ENCODE data around the gene TGM3. TPM values are rescaled to one million over a fixed set of nuclear protein-coding genes. Genes with fewer than 3 reads are reported as not detected.

TGM3 gene
- total RNA-seq, 1 experiment from 2014 or later, result not detected

DNA sequence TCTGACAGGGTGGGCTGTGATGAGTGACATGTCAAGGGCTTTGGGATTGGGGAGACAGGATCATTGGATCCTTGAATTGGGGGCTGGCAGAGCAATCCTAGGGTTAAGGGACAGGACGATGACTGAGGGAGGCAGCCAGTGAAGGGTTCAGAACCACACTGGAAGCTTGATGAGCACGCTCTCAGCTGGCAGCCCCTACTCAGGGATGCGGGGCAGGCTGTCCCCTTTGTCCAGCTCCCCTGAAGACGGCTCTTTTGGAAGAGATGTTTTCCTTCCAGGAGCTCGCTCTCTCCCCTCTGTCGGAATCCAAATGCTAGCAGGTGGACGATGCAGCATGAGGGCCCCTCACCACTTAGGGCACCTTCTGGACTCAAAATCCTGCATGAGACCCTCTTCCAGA is 8.4 kb downstream of the TGM3 start:
- ChIA-PET CTCF (no interaction called here), POLR2A (ENCODE audit: unreplicated experiment) (no interaction called here)
- no peaks in the 10 kb centered on the region for H3K4me1 ChIP-seq (replicated peaks; ENCODE audit: insufficient read depth)
- TF ChIP-seq, protein P1, sequence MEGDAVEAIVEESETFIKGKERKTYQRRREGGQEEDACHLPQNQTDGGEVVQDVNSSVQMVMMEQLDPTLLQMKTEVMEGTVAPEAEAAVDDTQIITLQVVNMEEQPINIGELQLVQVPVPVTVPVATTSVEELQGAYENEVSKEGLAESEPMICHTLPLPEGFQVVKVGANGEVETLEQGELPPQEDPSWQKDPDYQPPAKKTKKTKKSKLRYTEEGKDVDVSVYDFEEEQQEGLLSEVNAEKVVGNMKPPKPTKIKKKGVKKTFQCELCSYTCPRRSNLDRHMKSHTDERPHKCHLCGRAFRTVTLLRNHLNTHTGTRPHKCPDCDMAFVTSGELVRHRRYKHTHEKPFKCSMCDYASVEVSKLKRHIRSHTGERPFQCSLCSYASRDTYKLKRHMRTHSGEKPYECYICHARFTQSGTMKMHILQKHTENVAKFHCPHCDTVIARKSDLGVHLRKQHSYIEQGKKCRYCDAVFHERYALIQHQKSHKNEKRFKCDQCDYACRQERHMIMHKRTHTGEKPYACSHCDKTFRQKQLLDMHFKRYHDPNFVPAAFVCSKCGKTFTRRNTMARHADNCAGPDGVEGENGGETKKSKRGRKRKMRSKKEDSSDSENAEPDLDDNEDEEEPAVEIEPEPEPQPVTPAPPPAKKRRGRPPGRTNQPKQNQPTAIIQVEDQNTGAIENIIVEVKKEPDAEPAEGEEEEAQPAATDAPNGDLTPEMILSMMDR (conservative IDR thresholded peaks at IDR 0.05), result no peak
- no peak for TF ChIP-seq EZH2 (IDR thresholded peaks at IDR 0.05; ENCODE audit: low read depth)
- no peak overlapping the region for H3K4me3 ChIP-seq
- no peak for DNase-seq
- no peaks in the 10 kb centered on the region for H3K36me3 ChIP-seq (ENCODE audit: low read depth)
- H3K9me2 ChIP-seq (ENCODE audit: insufficient read depth), result no peaks in the 10 kb centered on the region
- no peak overlapping the region for H3K4me2 ChIP-seq
- BruUV-seq (replicated peaks), result no TSS peak
- no peak overlapping the region for H3K27ac ChIP-seq
- H3K27me3 ChIP-seq (ENCODE audit: insufficient read depth, low read depth), result 0 out of 2 replicates have a peak, but pooled peaks cover 5% of the 10 kb centered on the region
- H4K20me1 ChIP-seq (ENCODE audit: insufficient read depth), result no peaks in the 10 kb centered on the region; the same call in 1 of the 2 replicates
- no peaks in the 10 kb centered on the region for H3F3A ChIP-seq (ENCODE audit: insufficient read depth, low read depth)
- H3K79me2 ChIP-seq (ENCODE audit: low read depth), result no peaks in the 10 kb centered on the region
- no peaks in the 10 kb centered on the region for H3K9me3 ChIP-seq (ENCODE audit: insufficient read depth, low read depth)
- no peak overlapping the region for H2AFZ ChIP-seq
- intact Hi-C loops (cut with micrococcal nuclease; ENCODE audit: unreplicated experiment), result no loop called here

DNA sequence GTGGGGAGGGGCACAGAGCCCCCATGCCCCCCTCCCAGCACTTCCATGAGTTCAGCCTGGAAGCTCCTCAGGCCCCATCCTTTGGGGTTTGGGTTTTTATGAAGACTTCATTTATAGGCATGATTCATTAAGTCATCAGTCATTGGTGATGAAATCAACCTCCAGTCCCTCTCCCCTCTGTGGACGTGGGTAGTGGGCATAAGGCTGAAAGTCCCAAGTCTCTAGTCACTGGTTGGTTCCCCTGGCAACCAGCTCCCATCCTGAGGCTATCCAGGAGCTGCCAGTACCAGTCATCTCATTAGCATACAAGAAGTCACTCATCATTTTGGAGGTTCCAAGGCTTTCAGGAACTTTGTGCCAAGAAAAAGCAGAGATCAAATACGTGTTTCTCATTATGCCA is 9.2 kb downstream of the TGM3 start:
- DNase-seq, result no peak
- TF ChIP-seq, protein P1 (conservative IDR thresholded peaks at IDR 0.05), result no peak
- TF ChIP-seq EZH2 (IDR thresholded peaks at IDR 0.05; ENCODE audit: low read depth), result no peak
- H3K9me2 ChIP-seq (ENCODE audit: insufficient read depth), result no peaks in the 10 kb centered on the region
- no peaks in the 10 kb centered on the region for H3K36me3 ChIP-seq (ENCODE audit: low read depth)
- intact Hi-C loops (cut with micrococcal nuclease; ENCODE audit: unreplicated experiment), result no loop called here
- no peak overlapping the region for H3K4me2 ChIP-seq
- no TSS peak for BruUV-seq (replicated peaks)
- 0 out of 2 replicates have a peak, but pooled peaks cover 5% of the 10 kb centered on the region for H3K27me3 ChIP-seq (ENCODE audit: insufficient read depth, low read depth)
- H4K20me1 ChIP-seq (ENCODE audit: insufficient read depth), result no peaks in the 10 kb centered on the region
- H3K4me3 ChIP-seq, result no peak overlapping the region
- no peaks in the 10 kb centered on the region for H3F3A ChIP-seq (ENCODE audit: insufficient read depth, low read depth)
- POLR2A ChIA-PET (ENCODE audit: unreplicated experiment), result no interaction called here
- no peak overlapping the region for H2AFZ ChIP-seq
- no peaks in the 10 kb centered on the region for H3K4me1 ChIP-seq (replicated peaks; ENCODE audit: insufficient read depth)
- H3K27ac ChIP-seq, result no peak overlapping the region
- H3K9me3 ChIP-seq (ENCODE audit: insufficient read depth, low read depth), result no peaks in the 10 kb centered on the region
- no peaks in the 10 kb centered on the region for H3K79me2 ChIP-seq (ENCODE audit: low read depth)
- CTCF ChIA-PET, result no interaction called here

DNA sequence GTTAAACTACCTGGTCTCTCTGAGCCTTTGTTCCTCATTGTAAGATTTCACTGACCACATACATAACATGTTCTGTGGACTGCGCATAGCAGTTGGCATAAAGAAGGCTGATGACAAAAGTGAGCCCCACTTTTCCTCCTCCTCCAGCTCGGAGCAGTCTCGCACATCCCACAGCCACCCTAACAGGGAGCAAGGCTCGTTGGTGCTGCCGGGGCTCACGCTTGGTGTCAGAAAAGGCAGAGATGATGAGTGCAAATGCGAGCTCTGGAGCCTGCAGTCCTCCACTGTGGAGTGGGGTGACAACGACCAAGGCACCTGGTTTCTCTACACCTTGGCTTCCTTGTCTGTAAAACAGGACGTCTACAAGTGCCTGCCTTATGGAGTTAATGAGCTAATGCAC is 9.7 kb downstream of the TGM3 start:
- DNase-seq, result no peak
- POLR2A ChIA-PET (ENCODE audit: unreplicated experiment), result interaction anchor here (0.5 kb wide), 1 partner anchor 203 kb away, joined by 4 read pairs; no protein-coding TSS in a partner anchor

More for the DNA sequence above, 9.7 kb downstream of the TGM3 start:
- no peaks in the 10 kb centered on the region for H3K79me2 ChIP-seq (ENCODE audit: low read depth)
- no peaks in the 10 kb centered on the region for H3F3A ChIP-seq (ENCODE audit: insufficient read depth, low read depth)
- 0 out of 2 replicates have a peak, but pooled peaks cover 5% of the 10 kb centered on the region for H3K27me3 ChIP-seq (ENCODE audit: insufficient read depth, low read depth)
- H3K4me1 ChIP-seq (replicated peaks; ENCODE audit: insufficient read depth), result no peaks in the 10 kb centered on the region
- H2AFZ ChIP-seq, result no peak overlapping the region
- H3K36me3 ChIP-seq (ENCODE audit: low read depth), result no peaks in the 10 kb centered on the region
- CTCF ChIA-PET, result no interaction called here
- H3K4me2 ChIP-seq, result no peak overlapping the region
- no TSS peak for BruUV-seq (replicated peaks)
- no peak overlapping the region for H3K27ac ChIP-seq
- no peaks in the 10 kb centered on the region for H4K20me1 ChIP-seq (ENCODE audit: insufficient read depth)
- no peaks in the 10 kb centered on the region for H3K9me2 ChIP-seq (ENCODE audit: insufficient read depth)
- intact Hi-C loops (cut with micrococcal nuclease; ENCODE audit: unreplicated experiment), result no loop called here
- TF ChIP-seq, protein P1 (conservative IDR thresholded peaks at IDR 0.05), result no peak
- TF ChIP-seq EZH2 (IDR thresholded peaks at IDR 0.05; ENCODE audit: low read depth), result no peak
- no peaks in the 10 kb centered on the region for H3K9me3 ChIP-seq (ENCODE audit: insufficient read depth, low read depth)
- H3K4me3 ChIP-seq, result no peak overlapping the region
